Lower leg skin (tissue), 3 donors: Measurements from ENCODE around the gene PCSK6.

ENCODE experiments used
- CTCF ChIP-seq, 3 donors: fragments of 450-650 bp; IDR thresholded peaks; one replicate each; pipeline ENCODE4 v1.5.1; 2016; ENCODE audit warnings: antibody characterized with exemption in 3 of 3, mild to moderate bottlenecking in 3 of 3, moderate library complexity in 2 of 3
- POLR2A ChIP-seq, 2 donors: fragments of 450-650 bp; IDR thresholded peaks; one replicate each; pipeline ENCODE4 v1.6.1; 2016 to 2017; ENCODE audit warnings: antibody characterized with exemption in 2 of 2, mild to moderate bottlenecking in 1 of 2, moderate library complexity in 1 of 2

GRCh38 chr15:101357333-101357732, 132.2 kb downstream of the PCSK6 start:
- TF ChIP-seq CTCF (IDR thresholded peaks at IDR 0.05) = no peak
- TF ChIP-seq POLR2A (IDR thresholded peaks at IDR 0.05) = no peak
